Fibroblast of the conjunctiva (primary cell): Measurements from ENCODE around the gene STRBP.
"Not testable (repeated sequence)": the region's sequence is repeated elsewhere in the genome, so short reads cannot be mapped to it uniquely, and the experiment has no call there.

Experiments used
- DNase-seq: peaks from one replicate; pipeline ENCODE4 v3.0.0-alpha.2; 2010; ENCODE audit warnings: low read depth

STRBP gene

DNA sequence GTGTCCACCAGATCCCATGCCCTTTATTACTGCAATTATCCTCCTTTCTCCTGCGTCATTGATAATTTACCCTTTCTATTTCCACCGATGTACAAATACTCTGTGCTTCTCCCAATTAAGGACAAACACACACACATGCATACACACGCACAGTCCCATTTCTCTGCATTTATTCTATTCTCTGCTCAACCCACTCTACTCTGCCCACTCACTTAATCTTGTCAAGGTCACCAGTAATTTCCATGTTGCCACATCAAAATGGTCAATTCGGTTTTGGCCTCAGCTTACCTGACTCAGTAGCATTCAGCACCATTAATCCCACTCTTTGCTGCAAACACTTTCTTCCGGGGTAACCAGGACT, 14.6 kb upstream of the STRBP start:
- no peak for DNase-seq

DNA sequence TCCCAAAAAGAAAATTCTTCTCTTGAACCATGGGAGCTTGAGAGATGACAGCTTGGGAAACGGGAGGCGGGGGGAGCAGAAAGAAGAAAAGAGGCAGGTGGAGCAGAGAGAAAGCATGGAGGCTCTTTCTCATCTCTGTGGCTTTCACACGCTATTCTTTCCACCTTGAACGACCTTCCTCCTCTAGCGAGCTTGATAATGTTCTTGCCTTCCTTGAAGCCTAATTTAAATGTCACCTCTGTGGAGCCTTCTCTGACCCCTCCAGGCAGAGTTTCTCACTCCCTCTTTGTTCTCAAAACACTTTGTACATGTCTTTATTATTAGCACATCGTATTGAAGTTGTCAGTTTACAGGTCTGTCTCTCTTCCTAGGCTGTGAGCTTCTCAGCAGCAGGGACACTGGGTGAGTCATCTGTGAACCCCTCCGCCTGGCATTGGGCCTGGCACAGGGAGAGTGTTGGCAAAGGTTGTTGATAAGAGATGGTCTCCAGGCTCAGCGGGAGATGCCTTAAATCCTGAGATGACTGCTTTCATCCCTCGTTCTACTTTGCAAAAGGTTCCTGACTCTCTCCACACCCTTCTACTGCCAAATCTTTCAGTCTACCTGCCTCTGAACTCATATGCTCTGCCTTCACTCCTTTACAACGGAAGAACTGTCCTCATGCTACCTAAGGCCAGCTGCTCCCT, 14.1 kb upstream of the STRBP start:
- no peak for DNase-seq

DNA sequence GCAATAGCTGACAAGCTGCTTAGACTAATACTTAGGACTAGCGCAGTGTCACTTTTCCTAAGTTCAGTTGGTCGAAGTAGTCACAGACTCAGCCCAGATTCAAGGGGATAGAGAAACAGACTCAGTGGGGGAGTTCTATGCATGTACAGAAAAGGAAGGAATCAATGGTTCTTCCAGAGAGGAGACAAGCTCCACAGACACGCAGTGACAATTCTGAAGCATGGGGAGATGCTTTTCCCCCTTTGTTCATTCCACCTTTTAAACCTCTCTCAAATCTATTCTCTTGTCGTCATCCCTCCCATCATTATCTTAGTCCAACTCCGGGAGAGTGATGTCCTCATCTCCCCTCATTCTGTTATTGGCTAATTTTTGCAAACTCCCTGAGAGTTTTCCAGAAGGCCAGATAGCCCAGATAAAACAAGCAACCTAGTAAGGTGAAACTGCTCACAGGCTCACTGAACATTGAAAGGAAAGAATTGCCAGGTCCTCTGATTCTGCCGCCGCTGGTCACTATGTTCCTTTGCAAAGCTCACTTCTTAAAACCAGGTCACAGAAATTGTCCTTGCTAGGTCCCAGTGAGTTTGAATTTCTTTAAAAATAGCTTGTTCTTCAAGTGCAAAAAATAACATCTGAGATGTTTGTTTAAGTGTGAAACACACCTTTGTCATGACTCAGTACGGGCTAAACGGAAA, 13.4 kb upstream of the STRBP start:
- DNase-seq = no peak

DNA sequence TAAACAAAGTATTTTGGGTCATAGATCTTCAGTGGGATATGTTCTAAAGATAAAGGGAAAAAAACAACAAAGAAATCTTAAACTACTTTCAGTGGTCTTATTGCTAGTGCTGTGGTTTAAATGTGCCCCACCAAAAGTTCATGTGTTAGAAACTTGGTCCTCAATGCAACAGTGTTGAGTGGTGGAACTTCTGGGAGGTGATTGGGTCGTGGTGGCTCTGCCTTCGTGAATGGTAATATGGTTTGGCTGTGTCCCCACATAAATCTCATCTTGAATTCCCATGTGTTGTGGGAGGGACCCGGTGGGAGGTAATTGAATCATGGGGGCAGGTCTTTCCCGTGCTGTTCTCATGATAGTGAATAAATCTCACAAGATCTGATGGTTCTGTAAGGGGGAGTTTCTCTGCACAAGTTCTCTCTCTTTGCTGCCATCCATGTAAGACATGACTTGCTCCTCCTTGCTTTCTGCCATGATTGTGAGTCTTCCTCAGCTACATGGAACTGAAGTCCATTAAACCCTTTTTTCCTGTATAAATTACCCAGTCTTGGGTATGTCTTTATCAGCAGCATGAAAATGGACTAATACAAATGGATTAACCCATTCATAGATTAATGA, 10.6 kb upstream of the STRBP start:
- DNase-seq = not testable (repeated sequence)

DNA sequence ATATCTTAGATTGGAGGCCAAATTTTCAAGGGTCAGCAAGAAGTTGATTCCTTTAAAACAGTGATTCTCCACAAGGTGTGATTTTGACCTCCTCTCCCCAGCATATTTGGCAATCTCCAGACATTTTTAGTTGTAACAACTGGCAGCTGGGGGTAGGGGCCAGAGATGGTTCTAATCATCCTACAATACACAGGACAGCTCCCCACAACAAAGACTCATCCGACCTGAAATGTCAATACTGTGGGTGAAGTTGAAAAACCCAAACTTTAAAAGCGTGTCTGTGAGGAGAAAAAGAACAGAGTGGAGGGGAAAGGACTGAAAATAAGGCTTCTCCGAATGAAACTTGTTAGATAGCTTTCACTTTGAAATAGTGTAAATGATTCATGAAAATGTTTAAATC, 10.0 kb upstream of the STRBP start:
- no peak for DNase-seq

DNA sequence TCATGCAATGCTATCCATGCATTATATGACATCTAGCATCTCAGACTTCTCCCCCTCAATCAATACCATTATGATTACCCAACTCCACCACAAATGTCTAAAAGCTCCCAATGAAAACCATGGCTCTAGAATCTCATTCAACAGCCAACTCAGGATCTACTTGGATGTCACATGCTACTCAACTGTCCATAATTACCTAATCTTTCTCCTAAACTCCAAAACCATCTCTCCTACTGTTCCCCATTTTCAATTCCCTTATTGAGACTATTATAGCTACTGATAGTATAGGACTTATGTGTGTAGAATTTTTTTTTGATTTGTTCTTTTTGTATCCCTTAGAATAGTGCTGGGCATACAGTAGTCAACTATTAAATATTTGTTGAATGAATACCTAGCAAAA, 8.2 kb upstream of the STRBP start:
- DNase-seq = no peak

DNA sequence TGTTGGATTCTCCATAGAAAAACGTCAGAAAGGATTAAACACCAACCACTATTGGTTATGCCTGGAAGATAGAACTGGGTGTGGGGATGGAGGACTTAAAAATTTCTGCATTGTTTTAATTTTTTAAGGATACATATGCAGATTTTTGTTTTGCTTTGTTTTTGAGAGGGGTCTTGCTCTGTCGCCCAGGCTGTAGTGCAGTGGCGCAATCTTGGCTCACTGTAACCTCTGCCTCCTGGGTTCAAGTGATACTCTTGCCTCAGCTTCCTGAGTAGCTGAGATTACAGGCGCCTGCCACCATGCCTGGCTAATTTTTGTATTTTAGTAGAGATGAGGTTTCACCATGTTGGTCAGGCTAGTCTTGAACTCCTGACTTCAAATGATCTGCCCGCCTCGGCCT, 2.7 kb upstream of the STRBP start:
- not testable (repeated sequence) for DNase-seq

DNA sequence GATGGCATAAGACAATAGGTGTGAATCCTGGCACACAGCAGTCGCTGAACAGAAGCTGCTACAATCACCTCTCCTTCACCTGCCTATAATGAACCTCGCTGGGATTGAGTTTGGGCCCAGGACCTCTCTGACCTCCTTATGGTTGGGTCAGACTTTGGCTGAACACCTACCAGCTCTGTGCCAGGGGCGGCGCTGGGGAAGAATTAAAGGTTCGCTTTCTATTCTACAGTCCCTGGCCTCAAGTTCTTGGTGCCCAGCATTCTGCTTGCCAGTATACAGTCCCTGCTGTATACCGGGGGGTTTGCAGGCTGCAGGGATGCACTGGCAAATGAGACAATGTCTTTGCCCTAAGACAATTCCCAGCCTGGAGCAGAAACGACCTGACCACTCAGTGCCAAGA, 895 bp upstream of the STRBP start:
- DNase-seq = no peak

DNA sequence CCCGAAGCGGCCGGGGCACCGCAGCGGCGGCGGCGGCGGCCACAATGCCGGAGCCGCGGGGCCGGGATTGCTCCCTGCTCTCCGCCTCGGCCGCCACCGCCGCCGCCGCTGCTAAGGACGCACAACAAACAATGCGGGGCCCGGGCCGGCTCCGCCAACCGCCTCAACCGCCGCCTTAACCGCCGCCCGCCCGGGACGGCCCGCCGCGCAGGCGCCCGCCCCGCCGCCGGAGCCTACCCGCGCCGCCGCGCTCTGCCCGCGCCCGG, 254 bp downstream of the STRBP start:
- no peak for DNase-seq

DNA sequence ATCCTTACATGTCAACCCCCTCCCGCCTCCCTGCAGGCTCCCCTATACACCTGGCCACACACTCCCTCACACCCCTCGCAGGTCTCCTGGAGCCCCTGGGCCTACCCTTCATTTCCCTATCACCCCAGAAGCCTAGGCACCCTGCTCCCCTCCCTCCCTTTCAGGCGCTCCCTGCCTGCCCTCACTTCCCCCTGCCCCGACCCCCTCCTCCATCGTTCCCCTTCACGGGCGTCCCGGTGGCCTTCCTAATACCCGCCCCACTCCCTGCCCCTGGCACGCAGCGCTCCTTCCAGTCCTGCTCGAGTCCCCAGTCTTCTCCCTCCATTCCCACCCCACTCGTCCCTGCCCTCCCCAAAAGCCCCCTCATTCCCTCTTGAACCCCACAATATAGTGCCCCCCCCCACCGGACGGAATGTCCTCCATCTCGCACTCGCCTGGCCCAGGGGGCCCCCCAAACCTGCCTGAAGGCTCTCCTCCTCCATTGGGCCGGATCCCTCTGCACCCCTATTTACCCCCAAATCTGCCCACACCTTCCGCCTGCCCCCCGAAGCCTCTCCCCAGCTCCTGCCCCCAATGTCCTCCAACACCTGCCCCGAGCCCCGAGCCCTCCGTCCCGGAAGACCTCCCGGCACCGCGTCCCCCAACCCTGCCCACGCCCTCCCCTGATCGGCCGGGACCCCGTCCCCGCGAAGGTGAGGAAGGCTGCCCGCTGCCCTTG, 746 bp downstream of the STRBP start:
- no peak for DNase-seq

DNA sequence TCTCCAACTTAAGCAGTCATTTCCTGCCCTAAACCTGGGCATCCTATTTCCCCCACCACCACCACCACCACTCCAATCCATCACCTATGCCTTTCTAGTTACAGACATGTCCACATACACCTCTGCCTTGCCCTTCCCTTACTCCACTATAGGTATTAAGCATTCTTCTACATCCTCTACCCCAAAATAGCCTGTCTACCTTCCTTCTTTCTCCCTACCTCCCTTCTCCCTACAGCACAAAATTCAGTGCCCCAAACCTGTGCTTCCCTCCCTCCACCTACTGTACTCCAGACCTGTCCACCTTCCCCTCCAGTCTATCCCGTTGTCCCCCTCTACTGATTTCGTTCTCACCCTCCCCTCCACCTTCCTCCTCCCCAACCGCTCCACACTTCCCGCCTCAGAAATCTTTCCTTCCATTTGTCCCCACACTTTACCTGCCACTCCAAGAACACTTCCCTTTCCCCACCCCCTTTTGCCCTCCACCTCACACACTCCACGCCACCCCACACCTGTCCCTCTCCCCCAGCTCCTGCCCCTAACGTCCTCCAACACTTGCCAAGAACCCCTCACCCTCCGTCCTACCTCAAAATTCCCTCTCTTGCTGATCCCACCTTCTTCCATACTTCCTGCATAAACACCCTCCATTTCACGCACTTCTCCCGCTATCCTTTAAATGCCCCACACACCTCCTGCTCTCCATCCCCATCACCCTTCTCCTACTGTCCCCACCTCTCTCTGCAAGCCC, 1.6 kb downstream of the STRBP start:
- no peak for DNase-seq

DNA sequence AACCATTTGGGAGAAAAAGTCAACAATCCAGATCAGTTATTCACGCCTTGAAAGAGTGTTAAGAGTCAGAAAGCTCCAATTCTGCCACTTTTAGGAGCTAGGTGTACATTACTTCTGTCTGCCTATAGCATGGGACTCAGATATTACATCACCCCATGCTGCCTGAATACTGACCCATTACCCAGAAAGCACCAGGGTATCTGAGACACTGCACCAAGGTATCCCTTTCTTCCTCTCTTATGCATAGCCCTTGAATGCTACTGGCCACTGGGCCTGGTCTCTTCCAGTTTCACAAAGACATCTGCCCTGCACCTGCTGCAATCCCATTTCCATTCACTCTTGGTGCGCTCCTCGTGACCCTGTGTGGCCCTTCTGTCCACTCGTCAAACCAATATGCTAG, 2.6 kb downstream of the STRBP start:
- DNase-seq = no peak

DNA sequence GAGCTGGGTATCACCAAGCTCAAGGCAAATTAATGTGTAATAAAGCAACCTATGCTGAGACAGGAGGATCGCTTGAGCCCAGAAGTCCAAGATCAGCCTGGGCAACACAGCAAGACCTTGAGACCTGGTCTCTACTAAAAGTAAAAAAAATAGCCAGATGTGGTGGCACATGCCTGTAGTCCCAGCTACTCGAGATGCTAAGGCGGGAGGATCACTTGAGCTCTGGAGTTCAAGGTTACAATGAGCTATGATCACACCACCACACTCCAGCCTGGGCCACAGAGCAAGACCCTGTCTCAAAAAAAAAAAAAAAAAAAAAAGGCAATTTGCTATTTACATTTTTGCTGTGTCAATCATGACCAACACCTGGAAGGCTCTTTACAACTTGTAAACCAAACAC, 5.2 kb downstream of the STRBP start:
- DNase-seq = no peak

DNA sequence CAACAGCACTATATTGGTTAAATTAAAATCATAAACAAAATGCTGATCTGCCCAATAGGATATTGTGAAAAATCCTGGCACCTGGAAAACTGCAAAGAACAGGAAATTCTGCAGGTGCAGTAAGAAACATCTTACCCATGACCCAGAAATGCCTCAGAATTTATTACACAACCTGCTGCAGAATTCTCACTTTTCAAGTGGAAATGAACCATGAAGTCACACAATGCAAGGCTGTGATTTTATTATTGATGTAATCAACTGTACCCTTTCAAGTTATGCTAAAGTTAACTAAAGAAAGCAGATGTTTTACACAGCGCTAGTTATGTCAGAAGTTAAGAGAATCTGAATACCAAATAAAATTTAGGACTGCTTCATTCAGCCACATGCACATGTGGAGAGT, 6.0 kb downstream of the STRBP start:
- no peak for DNase-seq

DNA sequence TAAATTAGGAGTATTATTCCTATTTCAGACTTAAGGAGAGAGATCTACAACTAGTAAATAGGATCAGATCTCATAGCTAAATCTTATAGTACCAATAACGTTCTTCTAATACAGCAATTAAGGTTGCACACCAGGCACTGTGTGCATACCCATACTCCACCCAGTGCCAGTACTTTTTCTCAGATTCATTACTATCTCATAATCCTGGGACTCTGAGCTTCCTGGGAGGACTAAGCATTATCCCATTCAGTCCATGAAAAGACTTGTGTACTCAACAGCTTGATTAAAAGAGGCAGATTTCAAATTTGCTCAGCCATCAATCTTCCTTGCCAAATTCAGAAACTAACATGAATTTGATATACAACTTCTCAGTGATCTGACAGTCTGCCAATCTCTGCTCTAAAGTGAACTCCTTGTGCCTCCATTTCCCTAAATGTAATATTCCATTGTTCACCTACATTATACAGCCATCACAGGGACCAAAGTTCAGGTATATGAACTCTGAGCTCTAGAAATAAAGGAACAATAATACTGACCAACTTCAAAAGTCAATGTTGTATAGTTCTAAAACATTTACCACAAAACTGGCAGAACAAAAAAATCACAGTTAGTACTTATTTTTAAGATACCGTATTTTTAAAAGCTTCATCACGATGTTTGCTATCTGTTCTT, 7.2 kb downstream of the STRBP start:
- no peak for DNase-seq

DNA sequence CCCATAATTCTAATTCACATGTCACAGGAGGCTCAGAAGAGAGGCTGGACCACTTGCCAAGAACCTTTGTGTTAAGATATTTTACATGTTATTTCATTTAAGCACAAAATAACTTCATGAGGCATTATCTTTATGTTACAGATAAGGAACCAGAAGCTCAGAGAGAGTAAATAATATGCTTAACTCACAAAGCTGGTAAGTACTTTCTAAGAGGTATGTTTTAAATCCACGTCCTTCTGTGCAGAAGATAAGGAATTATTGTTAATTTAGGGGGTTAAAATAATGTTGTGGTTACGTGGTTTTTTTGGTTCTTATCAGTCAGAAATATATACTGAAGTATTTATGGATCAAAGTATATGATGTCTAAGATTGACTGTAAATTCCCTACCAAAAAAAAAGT, 8.0 kb downstream of the STRBP start:
- DNase-seq = no peak

DNA sequence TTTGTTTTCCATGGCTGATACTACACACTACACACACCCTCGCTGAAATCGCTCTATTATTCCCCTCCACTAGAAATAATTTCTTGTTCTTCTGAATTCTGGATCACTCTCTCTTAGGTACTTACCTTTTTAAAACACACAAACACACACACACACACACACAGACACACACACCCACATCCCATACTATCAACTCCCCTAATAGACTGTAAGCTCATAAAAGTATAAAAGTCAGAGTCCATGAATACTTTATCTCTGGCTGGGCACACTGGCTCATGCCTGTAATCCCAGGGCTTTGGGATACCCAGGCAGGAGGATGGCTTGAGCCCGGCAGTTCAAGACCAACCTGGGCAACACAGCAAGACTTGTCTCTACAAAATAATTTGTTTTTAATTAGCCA, 11.1 kb downstream of the STRBP start:
- DNase-seq = no peak

DNA sequence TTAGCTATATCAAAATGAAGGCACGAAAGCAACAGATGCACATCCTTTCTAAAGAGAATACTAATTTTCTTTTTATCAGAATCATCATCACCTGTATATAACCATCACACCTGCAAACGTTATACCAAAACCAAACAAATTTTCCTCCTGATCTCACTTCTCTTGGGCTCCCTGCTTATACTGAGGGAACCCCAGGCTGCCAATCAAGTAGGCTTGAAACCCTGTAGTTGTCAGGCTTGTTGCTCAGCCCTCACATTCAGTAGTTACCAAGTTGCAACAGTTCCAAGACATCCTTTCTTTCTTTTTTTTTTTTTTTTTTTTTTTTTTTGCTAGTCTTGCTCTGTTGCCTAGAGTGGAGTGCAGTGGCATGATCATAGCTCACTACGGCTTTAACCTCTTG, 12.7 kb downstream of the STRBP start:
- DNase-seq = no peak

DNA sequence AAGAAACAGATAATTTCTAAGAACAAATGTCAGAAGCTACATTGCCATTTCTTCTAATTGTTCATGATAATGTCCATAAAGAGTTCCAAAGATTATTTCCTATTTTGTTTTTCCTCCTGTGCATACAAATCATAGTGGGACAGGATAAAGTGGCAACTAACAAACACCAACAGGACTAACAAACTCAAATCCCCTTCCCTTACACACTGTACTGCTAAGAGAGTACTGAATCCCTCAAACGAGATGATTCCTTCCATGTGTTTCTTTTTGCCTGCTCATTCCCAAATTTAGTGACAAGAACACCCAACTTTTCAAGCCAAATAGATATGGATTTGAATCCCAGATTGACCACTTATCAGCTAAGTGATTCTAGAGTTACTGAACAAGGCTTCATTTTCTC, 15.2 kb downstream of the STRBP start:
- no peak for DNase-seq

DNA sequence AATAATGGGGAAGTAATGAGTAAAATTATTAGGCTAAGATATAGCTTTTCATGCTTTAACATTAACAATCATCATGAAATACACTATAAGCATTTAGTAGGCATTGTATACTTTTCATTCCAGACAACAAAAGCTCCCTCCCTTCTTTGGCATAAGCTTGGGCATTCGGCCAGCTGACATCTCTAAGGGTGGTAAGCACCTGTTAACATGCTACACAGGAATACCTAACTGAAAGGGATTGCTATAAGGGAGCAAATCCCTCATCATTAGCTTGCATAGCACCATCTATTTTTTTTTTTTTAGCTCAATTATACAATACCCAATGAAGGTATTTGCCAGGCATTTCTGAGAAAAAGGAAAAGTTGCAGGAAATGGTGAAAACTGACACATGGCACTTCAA, 16.6 kb downstream of the STRBP start:
- no peak for DNase-seq

DNA sequence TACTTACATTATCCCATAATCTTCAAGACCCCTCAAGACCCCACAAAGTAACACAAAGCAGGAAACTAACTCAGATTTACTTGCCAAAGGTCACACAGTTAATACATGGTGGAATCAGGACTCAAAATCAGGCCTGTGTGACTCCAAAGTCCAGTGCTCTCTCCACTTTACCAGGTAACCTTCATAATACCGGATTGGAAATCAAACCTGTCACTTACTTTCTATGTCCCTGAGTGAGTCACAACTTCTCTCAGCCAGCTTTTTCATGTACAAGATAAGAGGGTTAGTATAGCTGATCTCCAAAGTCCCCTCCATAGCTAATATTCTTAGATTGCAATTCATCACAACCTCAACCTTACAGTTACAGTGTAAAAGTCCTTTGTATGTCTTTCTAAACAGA, 17.1 kb downstream of the STRBP start:
- DNase-seq = no peak

DNA sequence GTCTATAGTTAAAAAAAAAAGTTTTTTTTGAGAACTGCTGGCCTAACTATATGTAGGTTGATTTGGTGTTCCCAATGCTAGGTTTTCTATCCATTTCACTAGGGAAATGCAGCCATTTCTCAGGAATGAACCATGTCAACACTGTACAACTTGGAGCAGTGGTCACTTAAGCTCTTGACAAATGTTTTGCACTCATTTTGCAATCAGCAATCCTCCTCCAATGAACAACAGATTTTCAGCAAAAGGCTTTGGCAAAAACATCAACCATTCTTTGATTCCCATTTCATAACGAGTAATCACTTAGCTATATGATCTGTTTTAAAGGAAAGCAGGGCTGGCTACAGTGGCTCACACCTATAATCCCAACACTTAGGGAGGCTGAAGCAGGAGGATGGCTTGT, 17.9 kb downstream of the STRBP start:
- no peak for DNase-seq
